ENCODE data around the gene GNAZ. TPM values are rescaled to one million over a fixed set of nuclear protein-coding genes. Genes with fewer than 3 reads are reported as not detected.

The GNAZ gene
- total and polyA plus RNA-seq, 7 experiments from 2014 or later: 0.12 to 2.0 (median 0.31) TPM; not detected in 3

DNA sequence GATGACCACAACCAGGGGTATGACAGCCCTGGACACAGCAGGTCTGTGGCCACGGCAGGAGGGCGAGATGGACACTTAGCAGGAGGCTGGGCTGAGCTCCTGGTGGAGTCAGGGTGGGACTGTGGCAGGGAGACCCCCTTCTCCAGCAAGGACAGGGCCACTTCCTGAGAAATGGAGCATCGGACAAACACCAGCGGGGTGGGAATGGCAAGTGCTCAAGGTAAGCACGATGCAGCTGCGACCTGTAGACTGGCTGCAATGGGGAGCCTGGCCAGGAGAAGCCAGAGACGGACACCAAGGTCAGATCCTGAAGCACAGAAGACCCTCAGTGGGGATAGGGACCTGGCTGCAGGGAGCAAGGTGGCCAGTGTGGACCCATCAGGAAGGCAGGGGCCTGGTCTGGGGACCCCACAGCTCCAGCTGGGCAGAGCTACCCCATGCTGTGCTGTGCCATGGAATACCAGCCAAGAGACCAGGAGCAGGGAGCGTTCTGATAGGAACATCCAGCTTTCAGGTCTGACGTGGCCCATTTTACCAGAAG is 42.2 kb downstream of the GNAZ start:
- ATAC-seq: no peak
- no peaks in the 10 kb centered on the region for H3K36me3 Mint-ChIP-seq
- Histone ChIP-seq H3K27me3 (ENCODE audit: control insufficient read depth in 2 of 2, insufficient read depth in 2 of 2, low read length in 2 of 2) (no peaks in the 10 kb centered on the region), H3K9me3 (ENCODE audit: control insufficient read depth in 2 of 3, low read length in 3 of 3) (no peaks in the 10 kb centered on the region), H3K4me3 (ENCODE audit: low read length) (no peak overlapping the region), H3K27ac (ENCODE audit: low read depth, low read length) (no peak overlapping the region), H3K36me3 (ENCODE audit: control insufficient read depth in 2 of 3, insufficient read depth in 3 of 3, low read length in 3 of 3) (no peaks in the 10 kb centered on the region), H3K4me1 (ENCODE audit: control insufficient read depth in 2 of 2, insufficient read depth in 2 of 2, low read length in 2 of 2) (no peaks in the 10 kb centered on the region)
- H3K9me3 Mint-ChIP-seq: no peaks in the 10 kb centered on the region
- H3K4me1 Mint-ChIP-seq: no peaks in the 10 kb centered on the region
- intact Hi-C loops (cut with micrococcal nuclease): no loop called here
- peak overlapping the region in 1 of 9 donors; percentile 67 for H3K27ac Mint-ChIP-seq
- H3K27me3 Mint-ChIP-seq: no peaks in the 10 kb centered on the region
- H3K4me3 Mint-ChIP-seq: no peak overlapping the region
- DNase-seq: no peak
- ChIA-PET POLR2A (no interaction called here), CTCF (no interaction called here)

GRCh38 chr22:23113067-23113846 is 42.9 kb downstream of the GNAZ start:
- Histone ChIP-seq H3K36me3 (ENCODE audit: control insufficient read depth in 2 of 3, insufficient read depth in 3 of 3, low read length in 3 of 3) (no peaks in the 10 kb centered on the region), H3K9me3 (ENCODE audit: control insufficient read depth in 2 of 3, low read length in 3 of 3) (no peaks in the 10 kb centered on the region), H3K4me3 (ENCODE audit: low read length) (no peak overlapping the region), H3K27ac (ENCODE audit: low read depth, low read length) (no peak overlapping the region), H3K27me3 (ENCODE audit: control insufficient read depth in 2 of 2, insufficient read depth in 2 of 2, low read length in 2 of 2) (no peaks in the 10 kb centered on the region), H3K4me1 (ENCODE audit: control insufficient read depth in 2 of 2, insufficient read depth in 2 of 2, low read length in 2 of 2) (no peaks in the 10 kb centered on the region)
- peak overlapping the region in 1 of 9 donors; percentile 67 for H3K27ac Mint-ChIP-seq
- no peak for DNase-seq
- H3K9me3 Mint-ChIP-seq: no peaks in the 10 kb centered on the region
- intact Hi-C loops (cut with micrococcal nuclease): no loop called here
- no peaks in the 10 kb centered on the region for H3K27me3 Mint-ChIP-seq
- ChIA-PET CTCF (interaction anchor here (0.5 to 1.1 kb wide), 2 partner anchors 9 to 89 kb away, joined by 3 read pairs; no protein-coding TSS in a partner anchor), POLR2A (no interaction called here)
- ATAC-seq: no peak
- H3K36me3 Mint-ChIP-seq: no peaks in the 10 kb centered on the region
- no peaks in the 10 kb centered on the region for H3K4me1 Mint-ChIP-seq
- H3K4me3 Mint-ChIP-seq: no peak overlapping the region

GRCh38 chr22:23113847-23114720 is 43.8 kb downstream of the GNAZ start:
- H3K27ac Mint-ChIP-seq: no peak overlapping the region
- Histone ChIP-seq H3K4me3 (ENCODE audit: low read length) (no peak overlapping the region), H3K9me3 (ENCODE audit: control insufficient read depth in 2 of 3, low read length in 3 of 3) (no peaks in the 10 kb centered on the region), H3K4me1 (ENCODE audit: control insufficient read depth in 2 of 2, insufficient read depth in 2 of 2, low read length in 2 of 2) (peaks cover under 1 to 3% of the 10 kb centered on the region in 2 donors), H3K27ac (ENCODE audit: low read depth, low read length) (no peak overlapping the region), H3K36me3 (ENCODE audit: control insufficient read depth in 2 of 3, insufficient read depth in 3 of 3, low read length in 3 of 3) (no peaks in the 10 kb centered on the region), H3K27me3 (ENCODE audit: control insufficient read depth in 2 of 2, insufficient read depth in 2 of 2, low read length in 2 of 2) (no peaks in the 10 kb centered on the region)
- H3K4me1 Mint-ChIP-seq: peaks cover 0 to 2% (median under 1%) of the 10 kb centered on the region in 7 donors
- intact Hi-C loops (cut with micrococcal nuclease): no loop called here
- H3K4me3 Mint-ChIP-seq: no peak overlapping the region
- CTCF ChIA-PET: interaction anchor here (0.5 to 1.1 kb wide), 3 partner anchors 9 to 90 kb away, joined by 3 read pairs; no protein-coding TSS in a partner anchor
- ATAC-seq (no peak), DNase-seq (no peak)
- H3K36me3 Mint-ChIP-seq: no peaks in the 10 kb centered on the region
- POLR2A ChIA-PET: no interaction called here
- H3K27me3 Mint-ChIP-seq: no peaks in the 10 kb centered on the region
- no peaks in the 10 kb centered on the region for H3K9me3 Mint-ChIP-seq

GRCh38 chr22:23114721-23115020 is 44.4 kb downstream of the GNAZ start:
- intact Hi-C loops (cut with micrococcal nuclease): no loop called here
- Histone ChIP-seq H3K9me3 (ENCODE audit: control insufficient read depth in 2 of 3, low read length in 3 of 3) (no peaks in the 10 kb centered on the region), H3K4me3 (ENCODE audit: low read length) (no peak overlapping the region), H3K4me1 (ENCODE audit: control insufficient read depth in 2 of 2, insufficient read depth in 2 of 2, low read length in 2 of 2) (peaks cover 6 to 9% of the 10 kb centered on the region in 2 donors), H3K27ac (ENCODE audit: low read depth, low read length) (no peak overlapping the region), H3K27me3 (ENCODE audit: control insufficient read depth in 2 of 2, insufficient read depth in 2 of 2, low read length in 2 of 2) (no peaks in the 10 kb centered on the region), H3K36me3 (ENCODE audit: control insufficient read depth in 2 of 3, insufficient read depth in 3 of 3, low read length in 3 of 3) (no peaks in the 10 kb centered on the region)
- no peak overlapping the region for H3K4me3 Mint-ChIP-seq
- H3K36me3 Mint-ChIP-seq: peaks cover 0 to 5% (median 0%) of the 10 kb centered on the region in 5 donors
- no peaks in the 10 kb centered on the region for H3K27me3 Mint-ChIP-seq
- no peak for ATAC-seq
- peaks cover 0 to 4% (median 0%) of the 10 kb centered on the region in 11 donors for H3K9me3 Mint-ChIP-seq
- peaks cover 4 to 7% (median 6%) of the 10 kb centered on the region in 7 donors for H3K4me1 Mint-ChIP-seq
- no peak overlapping the region for H3K27ac Mint-ChIP-seq
- CTCF ChIA-PET: no interaction called here
- POLR2A ChIA-PET: no interaction called here
- no peak for DNase-seq

GRCh38 chr22:23115369-23115768 is 45.0 kb downstream of the GNAZ start:
- H3K4me3 ChIP-seq (ENCODE audit: low read length): no peak overlapping the region
- ChIA-PET POLR2A (no interaction called here), CTCF (no interaction called here)
- ATAC-seq (no peak), DNase-seq (no peak)
- Mint-ChIP-seq H3K9me3 (peaks cover 0 to 4% (median 0%) of the 10 kb centered on the region in 11 donors), H3K36me3 (peaks cover 0 to 8% (median 0%) of the 10 kb centered on the region in 5 donors), H3K27me3 (no peaks in the 10 kb centered on the region), H3K4me3 (no peak overlapping the region), H3K27ac (peak overlapping the region in 1 of 9 donors; percentile 32), H3K4me1 (peaks cover 9 to 14% (median 10%) of the 10 kb centered on the region in 7 donors)
- peaks cover 13 to 16% of the 10 kb centered on the region in 2 donors for H3K4me1 ChIP-seq (ENCODE audit: control insufficient read depth in 2 of 2, insufficient read depth in 2 of 2, low read length in 2 of 2)
- intact Hi-C loops (cut with micrococcal nuclease): no loop called here
- H3K9me3 ChIP-seq (ENCODE audit: control insufficient read depth in 2 of 3, low read length in 3 of 3): no peaks in the 10 kb centered on the region
- no peaks in the 10 kb centered on the region for H3K27me3 ChIP-seq (ENCODE audit: control insufficient read depth in 2 of 2, insufficient read depth in 2 of 2, low read length in 2 of 2)
- no peak overlapping the region for H3K27ac ChIP-seq (ENCODE audit: low read depth, low read length)
- no peaks in the 10 kb centered on the region for H3K36me3 ChIP-seq (ENCODE audit: control insufficient read depth in 2 of 3, insufficient read depth in 3 of 3, low read length in 3 of 3)

GRCh38 chr22:23115825-23116494 is 45.6 kb downstream of the GNAZ start:
- H3K36me3 Mint-ChIP-seq: peaks cover 0 to 8% (median 0%) of the 10 kb centered on the region in 5 donors
- H3K27me3 ChIP-seq (ENCODE audit: control insufficient read depth in 2 of 2, insufficient read depth in 2 of 2, low read length in 2 of 2): no peaks in the 10 kb centered on the region
- H3K27ac Mint-ChIP-seq: peak overlapping the region in 2 of 9 donors; percentile 12 to 32
- peaks cover 13 to 16% of the 10 kb centered on the region in 2 donors for H3K4me1 ChIP-seq (ENCODE audit: control insufficient read depth in 2 of 2, insufficient read depth in 2 of 2, low read length in 2 of 2)
- H3K4me3 ChIP-seq (ENCODE audit: low read length): no peak overlapping the region
- CTCF ChIA-PET: interaction anchor here (0.8 kb wide), 1 partner anchor 16 kb away, joined by 3 read pairs; no protein-coding TSS in a partner anchor
- no peaks in the 10 kb centered on the region for H3K27me3 Mint-ChIP-seq
- DNase-seq (no peak), ATAC-seq (no peak)
- peaks cover 0 to 4% (median 0%) of the 10 kb centered on the region in 11 donors for H3K9me3 Mint-ChIP-seq
- no peaks in the 10 kb centered on the region for H3K36me3 ChIP-seq (ENCODE audit: control insufficient read depth in 2 of 3, insufficient read depth in 3 of 3, low read length in 3 of 3)
- no peaks in the 10 kb centered on the region for H3K9me3 ChIP-seq (ENCODE audit: control insufficient read depth in 2 of 3, low read length in 3 of 3)
- POLR2A ChIA-PET: no interaction called here
- intact Hi-C loops (cut with micrococcal nuclease): no loop called here
- peaks cover 9 to 19% (median 10%) of the 10 kb centered on the region in 7 donors for H3K4me1 Mint-ChIP-seq
- no peak overlapping the region for H3K27ac ChIP-seq (ENCODE audit: low read depth, low read length)
- H3K4me3 Mint-ChIP-seq: no peak overlapping the region

Measured in naive thymus-derived CD4-positive, alpha-beta T cell (primary cell).